Dermis microvascular lymphatic vessel endothelial cell (primary cell): ENCODE measurements around the gene FOXP3. TPM values are rescaled to one million over a fixed set of nuclear protein-coding genes. Genes with fewer than 3 reads are reported as not detected.
A peak's percentile ranks its signal among the peaks of the same experiment; 100 is the strongest.

ENCODE experiments used
- DNase-seq, 2 donors: peaks; one replicate each; pipeline versions ENCODE4 v3.0.0 to v3.0.0-alpha.2; 2010; ENCODE audit warnings: low read depth in 2 of 2
- total RNA-seq: library from RNA; depleted of rRNA; stranded (reverse); fragments of >200 nt; gene quantifications from 2 replicates; pipeline ENCODE4 v1.2.1, GENCODE V29; 2014

FOXP3 gene
- total RNA-seq, 1 donor from 2014 or later: not detected

DNA sequence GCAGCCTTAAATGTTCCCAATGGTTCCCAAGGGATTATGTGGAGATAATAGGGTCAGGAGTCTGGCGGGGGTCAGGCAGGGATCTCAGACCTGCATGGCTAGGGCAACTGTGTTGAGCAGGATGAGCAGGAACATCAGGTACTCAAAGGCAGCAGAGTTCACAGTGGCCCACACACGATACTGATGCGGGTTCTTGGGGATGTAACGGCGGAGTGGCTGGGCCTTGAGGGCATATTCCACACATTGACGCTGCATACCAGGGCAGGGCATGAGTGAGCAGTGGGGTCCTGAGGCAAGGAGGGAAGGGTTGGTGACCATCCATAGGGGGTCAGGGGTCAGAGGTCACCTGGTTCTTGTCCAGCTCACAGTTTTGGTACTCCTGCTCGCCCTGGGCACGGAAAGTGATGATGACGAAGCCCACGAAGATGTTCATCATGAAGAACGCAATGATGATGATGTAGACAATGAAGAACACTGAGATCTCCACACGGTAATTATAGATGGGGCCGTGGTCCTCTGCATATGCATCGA, 49.4 kb downstream of the FOXP3 start:
- no peak for DNase-seq

GRCh38 chrX:49214416-49214815, 50.1 kb downstream of the FOXP3 start:
- no peak for DNase-seq

DNA sequence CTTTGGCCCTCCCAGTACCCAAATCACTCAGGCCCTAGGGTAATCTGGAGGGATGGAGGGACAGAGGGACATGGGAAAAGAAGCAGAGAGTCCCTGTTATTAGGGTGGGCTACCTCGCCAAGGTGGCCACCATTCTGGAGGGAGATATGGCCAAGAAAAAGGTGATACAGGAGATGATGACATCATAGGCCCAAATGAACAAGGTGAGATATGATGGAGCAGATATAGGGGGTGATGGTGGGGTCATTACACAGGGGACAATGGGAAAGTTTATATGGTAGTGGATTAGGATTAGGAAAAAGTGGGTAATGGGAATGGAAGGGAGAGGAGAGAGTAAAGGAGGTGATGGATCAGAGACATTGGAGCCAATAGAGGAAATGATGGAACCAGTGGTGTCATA, 51.6 kb downstream of the FOXP3 start:
- DNase-seq: no peak

DNA sequence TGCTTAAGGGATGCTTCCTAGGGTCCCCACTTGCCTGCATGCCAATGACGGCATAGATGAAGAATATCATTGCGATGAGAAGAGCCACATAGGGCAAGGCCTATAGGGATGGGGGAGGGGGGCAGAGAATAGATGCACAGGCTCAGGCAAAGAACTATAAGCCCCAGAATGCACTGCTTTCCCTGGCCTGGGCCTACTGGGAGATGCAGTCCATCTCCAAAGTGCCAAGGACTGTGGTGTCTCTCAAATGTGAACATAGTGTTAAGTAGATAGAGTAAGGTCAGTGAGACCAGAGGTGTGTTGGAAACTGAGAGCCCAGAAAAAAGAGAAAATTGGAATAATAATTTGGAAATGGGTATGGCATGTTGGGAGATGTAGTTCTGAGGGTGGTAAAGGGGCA, 52.3 kb downstream of the FOXP3 start:
- no peak for DNase-seq

- DNase-seq: no peak
These were observed 53.4 kb downstream of the FOXP3 start for GRCh38 chrX:49211074-49211473.

DNA sequence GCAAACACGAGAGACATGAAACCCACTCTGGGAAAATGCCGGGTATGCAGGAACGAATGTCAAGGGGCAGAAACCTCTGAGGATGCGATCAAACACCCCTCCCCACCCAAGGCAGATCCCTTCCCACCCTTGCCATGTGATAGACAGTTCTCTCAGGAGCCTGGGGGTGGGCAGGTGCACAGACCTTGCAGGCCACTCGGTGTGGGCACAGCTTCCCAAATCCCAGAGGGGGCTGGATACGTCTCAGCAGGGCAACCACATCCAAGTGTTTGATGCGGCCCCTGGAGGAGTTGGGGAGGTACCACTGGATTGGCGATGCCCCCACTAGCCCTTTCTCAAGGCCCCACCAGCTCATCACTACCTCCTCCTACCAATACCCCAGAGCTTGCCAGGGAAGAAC, 54.1 kb downstream of the FOXP3 start:
- no peak for DNase-seq

- peak in 1 of 2 donors; percentile 22 for DNase-seq
These were observed 54.9 kb downstream of the FOXP3 start for GRCh38 chrX:49209434-49210251.

DNA sequence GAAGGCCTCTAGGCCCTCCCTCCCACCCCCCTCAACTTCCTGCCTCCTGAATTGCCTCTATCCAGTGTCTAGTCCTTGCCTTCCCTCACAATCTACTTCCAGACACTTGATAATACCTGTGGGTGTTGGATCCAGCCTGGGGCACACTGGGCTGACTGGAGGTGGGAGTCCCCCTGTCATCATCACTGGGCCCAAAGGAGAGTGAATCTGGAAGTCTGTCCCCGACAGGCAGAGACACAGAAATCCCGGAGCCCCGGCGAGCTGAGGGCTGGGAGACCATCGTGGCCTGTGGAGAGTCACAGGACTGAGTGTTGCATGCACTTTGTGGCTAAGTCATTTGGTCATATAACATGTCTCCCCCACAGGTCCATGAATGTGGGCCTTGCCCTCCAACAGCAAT, 56.1 kb downstream of the FOXP3 start:
- DNase-seq: no peak

DNA sequence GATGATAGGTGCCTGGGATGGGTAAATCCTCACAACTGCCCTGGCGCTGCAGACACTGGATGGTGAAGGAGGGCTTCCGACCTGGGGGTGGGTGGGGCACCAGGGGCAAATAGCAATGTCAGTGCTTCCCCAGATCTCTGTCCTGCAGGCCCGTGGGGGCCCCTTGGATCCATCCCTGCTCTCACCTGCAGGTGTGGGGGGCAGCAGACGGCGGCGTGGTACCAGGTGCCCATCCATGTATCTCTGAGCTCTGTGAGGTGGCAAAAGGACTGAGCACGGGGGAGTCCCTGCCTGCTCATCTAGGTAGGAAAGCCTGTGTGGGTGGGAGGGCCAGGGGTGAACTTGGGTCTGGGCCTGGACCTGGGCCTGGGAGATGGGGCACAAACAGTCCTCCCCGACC, 58.0 kb downstream of the FOXP3 start:
- no peak for DNase-seq

DNA sequence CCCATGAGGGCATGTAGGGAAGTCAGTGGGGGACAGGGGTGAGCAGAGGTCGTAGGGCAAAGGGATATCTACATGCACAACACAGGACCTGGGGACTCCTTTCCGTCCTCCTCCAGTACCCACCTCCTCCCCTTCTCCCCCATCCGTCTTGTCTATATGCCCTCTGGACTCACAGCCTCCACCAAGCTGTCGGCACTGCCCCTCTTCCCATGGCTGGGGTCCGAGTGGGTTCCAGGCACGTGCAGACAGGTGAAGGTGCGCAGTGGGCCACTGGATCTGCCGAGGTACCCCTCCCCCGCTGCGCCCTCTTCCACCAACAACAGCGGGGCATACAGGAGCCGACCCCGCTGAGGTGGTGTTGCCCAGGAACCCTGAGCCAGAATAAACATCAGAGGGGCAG, 59.1 kb downstream of the FOXP3 start:
- no peak for DNase-seq

DNA sequence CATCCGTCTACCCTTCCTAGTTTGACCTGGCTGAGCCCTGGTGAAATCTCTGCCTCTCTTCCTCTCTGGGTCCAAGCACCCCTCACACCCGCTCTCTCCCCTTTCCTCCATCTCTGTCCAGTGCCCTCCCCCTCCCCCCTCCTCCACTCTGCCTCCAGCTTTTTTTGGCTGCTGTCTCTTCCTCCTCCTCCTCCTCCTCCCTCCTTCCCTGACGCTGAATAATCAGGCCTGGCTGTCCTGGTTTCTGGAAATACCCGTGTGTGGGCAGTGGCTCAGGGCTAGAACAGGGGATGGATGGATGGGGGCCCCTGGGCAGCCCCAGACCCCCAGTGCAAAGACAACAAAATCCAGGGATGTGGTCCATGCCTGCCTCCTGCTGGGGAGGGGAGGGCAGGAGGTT, 59.8 kb downstream of the FOXP3 start:
- no peak for DNase-seq

DNA sequence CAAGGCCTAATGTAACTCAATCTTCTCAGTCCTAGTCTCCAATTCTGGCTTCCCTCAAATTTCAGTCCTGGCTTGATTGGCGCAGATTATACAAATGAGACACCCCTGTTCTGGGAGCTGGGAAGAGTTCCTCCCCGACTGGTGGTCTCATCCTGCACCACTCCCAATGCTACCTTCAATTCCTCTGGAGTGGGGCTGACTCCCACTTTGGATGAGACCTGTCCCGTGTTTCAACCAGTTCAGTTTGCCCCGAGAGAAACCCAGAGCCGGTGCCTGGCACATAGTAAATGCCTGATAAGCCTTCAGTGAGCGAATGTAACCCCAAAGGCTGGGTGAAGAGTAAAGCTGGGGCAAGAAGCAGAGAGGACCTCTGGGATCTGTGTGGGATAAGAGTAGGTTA, 60.5 kb downstream of the FOXP3 start:
- no peak for DNase-seq

- DNase-seq: no peak
These were observed 61.0 kb downstream of the FOXP3 start for GRCh38 chrX:49203536-49203935.

GRCh38 chrX:49202022-49202421, 62.5 kb downstream of the FOXP3 start:
- no peak for DNase-seq

Other genes with a start within 250 kb of the FOXP3 start
- 9.5 and 15.6 TPM in 2 replicates for gene TFE3, start 221.4 kb downstream of the FOXP3 start, total RNA-seq
- 0.39 and 1.6 TPM in 2 replicates for gene CCDC120, start 205.7 kb downstream of the FOXP3 start, total RNA-seq
- 2.8 and 5.4 TPM in 2 replicates for gene PRAF2, start 190.7 kb downstream of the FOXP3 start, total RNA-seq
- 16.0 and 18.7 TPM in 2 replicates for gene WDR45, start 184.8 kb downstream of the FOXP3 start, total RNA-seq
- 16.8 and 19.1 TPM in 2 replicates for gene GPKOW, start 141.0 kb downstream of the FOXP3 start, total RNA-seq
- 0.39 and 0.51 TPM in 2 replicates for gene MAGIX, start 102.0 kb downstream of the FOXP3 start, total RNA-seq
- gene PLP2, start 92.8 kb downstream of the FOXP3 start, total RNA-seq: 12.0 and 12.2 TPM in 2 replicates
- 3.0 and 4.4 TPM in 2 replicates for gene PRICKLE3, start 78.3 kb downstream of the FOXP3 start, total RNA-seq
- 0.13 TPM in 2 replicates for gene SYP, start 64.5 kb downstream of the FOXP3 start, total RNA-seq
- under 0.01 TPM in 2 replicates for gene CACNA1F, start 31.4 kb downstream of the FOXP3 start, total RNA-seq
- 7.6 and 8.5 TPM in 2 replicates for gene CCDC22, start 29.2 kb downstream of the FOXP3 start, total RNA-seq
- 1.0 and 3.2 TPM in 2 replicates for gene PPP1R3F, start 5.1 kb upstream of the FOXP3 start, total RNA-seq
- gene GAGE10, start 38.9 kb upstream of the FOXP3 start, total RNA-seq: not detected in 2 replicates
- not detected in 2 replicates for gene GAGE12J, start 57.3 kb upstream of the FOXP3 start, total RNA-seq
- gene GAGE13, start 66.9 kb upstream of the FOXP3 start, total RNA-seq: not detected in 2 replicates